GM12878 (cell line): ENCODE data around the gene PPME1. TPM values are rescaled to one million over a fixed set of nuclear protein-coding genes. Genes with fewer than 3 reads are reported as not detected.

Experiments used
- ATAC-seq: fragments of 200-7000 bp; cut with Tn5 transposase; 3 replicates; pipeline ENCODE4 v1.9.1; 2020; ENCODE audit warnings: mild to moderate bottlenecking, moderate library complexity
- BruUV-seq: library from RNA; stranded (reverse); fragments of 400-500 nt; replicated peaks from 2 replicates; lab custom pipeline; 2021; lab: Mats Ljungman, UMichigan
- CTCF ChIA-PET: fragments of 300-600 bp; sonication (Branson Sonifier 250); formaldehyde crosslinking; extraction: SDS; loops from one replicate; lab custom pipeline; 2021; ENCODE audit warnings: inconsistent platforms; lab: Yijun Ruan, JAX
- POLR2A ChIA-PET: fragments of 350-600 bp; formaldehyde crosslinking; extraction: SDS; loops from one replicate; lab custom pipeline; 2021; ENCODE audit warnings: inconsistent platforms; lab: Charles Lee
- RAD21 ChIA-PET: fragments of 300-600 bp; sonication (Branson Sonifier 250); formaldehyde crosslinking; loops from one replicate; lab custom pipeline; 2023; ENCODE audit warnings: antibody characterized with exemption; ENCODE audit not compliant: unreplicated experiment; lab: Charles Lee
- SMC1A ChIA-PET: fragments of 300-600 bp; sonication (Branson Sonifier 250); formaldehyde crosslinking; loops from one replicate; lab custom pipeline; 2023; ENCODE audit not compliant: unreplicated experiment, uncharacterized antibody; lab: Charles Lee
- DNase-seq: peaks from one replicate; pipeline ENCODE4 v3.0.0-alpha.2; 2011; ENCODE audit warnings: low read depth, low spot score
- FAIRE-seq: peaks from 3 replicates; lab custom pipeline; 2011; peaks lifted over from hg19 to GRCh38; lab: Jason Lieb, UNC
- H2AFZ ChIP-seq: 2 replicates; pipeline ENCODE4 v1.6.0; 2011; ENCODE audit warnings: low read depth, low read length, control low read depth; ENCODE audit not compliant: control insufficient read depth
- H3K27ac ChIP-seq: 2 replicates; pipeline ENCODE4 v1.5.1; 2011; ENCODE audit warnings: control low read depth; ENCODE audit not compliant: control insufficient read depth, insufficient read depth
- H3K27me3 ChIP-seq, 2 experiments: replicated peaks in 1 of 2; 2 replicates each; pipeline versions ENCODE4 v1.6.0 to v1.6.1; 2011; ENCODE audit warnings: low read length in 1 of 2; ENCODE audit not compliant: control insufficient read depth in 2 of 2, insufficient read depth in 2 of 2
- H3K36me3 ChIP-seq, 2 experiments: 2 replicates each; pipeline ENCODE4 v1.5.1; 2011; ENCODE audit warnings: low read length in 1 of 2; ENCODE audit not compliant: control insufficient read depth in 2 of 2, insufficient read depth in 2 of 2
- H3K4me1 ChIP-seq: 2 replicates; pipeline ENCODE4 v1.6.1; 2011; ENCODE audit warnings: mild to moderate bottlenecking, low read length, moderate library complexity, mixed read lengths; ENCODE audit not compliant: control insufficient read depth, insufficient read depth
- H3K4me2 ChIP-seq: 2 replicates; pipeline ENCODE4 v1.6.0; 2011; ENCODE audit warnings: control low read depth; ENCODE audit not compliant: control insufficient read depth, insufficient read depth
- H3K4me3 ChIP-seq: fragments of 200-600 bp; sonication (generic); 2 replicates; pipeline ENCODE4 v1.5.1; 2016
- H3K79me2 ChIP-seq: 2 replicates; pipeline ENCODE4 v1.6.0; 2011; ENCODE audit warnings: low read length; ENCODE audit not compliant: control insufficient read depth, insufficient read depth
- H3K9ac ChIP-seq: 2 replicates; pipeline ENCODE4 v1.8.0; 2011; ENCODE audit warnings: low read length, control low read depth, mixed read lengths; ENCODE audit not compliant: control insufficient read depth, insufficient read depth
- H3K9me3 ChIP-seq: replicated peaks from 3 replicates; pipeline ENCODE4 v1.5.1; 2011; ENCODE audit warnings: mild to moderate bottlenecking, low read length; ENCODE audit not compliant: control insufficient read depth, insufficient read depth
- H4K20me1 ChIP-seq: 2 replicates; pipeline ENCODE4 v1.6.0; 2011; ENCODE audit not compliant: control insufficient read depth, insufficient read depth
- E4F1 ChIP-seq: fragments of 450-650 bp; IDR thresholded peaks from 2 replicates; pipeline ENCODE4 v1.6.1; 2018; ENCODE audit warnings: borderline replicate concordance, mild to moderate bottlenecking; ENCODE audit not compliant: partially characterized antibody
- MEF2B ChIP-seq: fragments of 450-650 bp; IDR thresholded peaks from 2 replicates; pipeline ENCODE4 v1.6.1; 2018; ENCODE audit warnings: mild to moderate bottlenecking, moderate library complexity; ENCODE audit not compliant: partially characterized antibody, poor library complexity, severe bottlenecking
- WGBS: methylation state at CpG from one replicate; pipeline ENCODE4 v1.1.6; 2016; ENCODE audit warnings: low lambda C conversion rate; ENCODE audit not compliant: insufficient replicate concordance, insufficient coverage; ENCODE audit errors: missing lambda C conversion rate; 5-methylcytosine and 5-hydroxymethylcytosine counted together
- in situ Hi-C: fragments of 300-500 bp; cut with MboI; formaldehyde crosslinking; loops from 9 replicates; pipeline ENCODE4 v1.14.3; 2018; ENCODE audit warnings: mixed read lengths
- intact Hi-C: fragments of 100-400 bp; cut with micrococcal nuclease; formaldehyde crosslinking; loops from one replicate; pipeline ENCODE4 v1.14.2; 2022; ENCODE audit not compliant: unreplicated experiment
- polyA plus RNA-seq, 11 experiments: library from polyadenylated mRNA; depleted of rRNA in 4 of 11; unstranded in 6 of 11; stranded (reverse) in 5 of 11; fragments of >200 nt; fragmentation: Nextera tagmentation in 4 of 11; fragmentation: Illumina TruSeq in 1 of 11; extraction: Ambion mirVana in 4 of 11; extraction: Trizol in 1 of 11; gene quantifications; 1 replicate in 1 of 11; 2 replicates in 10 of 11; pipeline versions ENCODE4 v1.2.1 to v1.2.3, GENCODE V29; 2011 to 2016; ENCODE audit warnings: inconsistent platforms in 2 of 11, missing spikeins in 2 of 11, low read depth in 1 of 11
- total RNA-seq, 4 experiments: library from RNA; depleted of rRNA in 3 of 4; stranded (reverse); fragments of >200 nt in 3 of 4; fragmentation: Illumina TruSeq in 1 of 4; extraction: Trizol in 1 of 4; gene quantifications; 2 replicates each; pipeline versions ENCODE4 v1.2.1 to v1.2.3, GENCODE V29; 2013 to 2021

The PPME1 gene
- total and polyA plus RNA-seq, 10 of the 15 experiments (the other 5 are each of a cell fraction or from before 2014, with no cell fraction given): 3.1 to 51.4 (median 20.8) TPM

- TF ChIP-seq MEF2B: no peak
Measured at GRCh38 chr11:74154620-74155281, 16.3 kb upstream of the PPME1 start (continued).

- no peak for FAIRE-seq
- Histone ChIP-seq H2AFZ (no peak overlapping the region), H3K27me3 (no peaks in the 10 kb centered on the region), H3K79me2 (no peaks in the 10 kb centered on the region; the same call in 1 of the 2 replicates), H3K27ac (no peak overlapping the region), H3K4me3 (no peak overlapping the region), H3K36me3 (0 out of 4 replicates have a peak, but pooled peaks cover 0 to 2% of the 10 kb centered on the region in 2 experiments), H3K4me1 (0 out of 2 replicates have a peak, but pooled peaks cover 2% of the 10 kb centered on the region), H3K9me3 (no peaks in the 10 kb centered on the region), H3K9ac (no peak overlapping the region)
- no TSS peak for BruUV-seq
- WGBS: 100% methylated on average over 1 of the region's 1 CpG
- CTCF ChIA-PET: no interaction called here
- intact Hi-C loops: no loop called here
- DNase-seq: no peak
- RAD21 ChIA-PET: no interaction called here
- POLR2A ChIA-PET: interaction anchor here (1.2 kb wide), 1 partner anchor 176 kb away, joined by 4 read pairs; no protein-coding TSS in a partner anchor
- SMC1A ChIA-PET: no interaction called here
- ATAC-seq: no peak
- no peak for TF ChIP-seq E4F1
- TF ChIP-seq, all 136 proteins: peak for 0
- Histone ChIP-seq H4K20me1 (no peaks in the 10 kb centered on the region), H3K4me2 (no peak overlapping the region)
- in situ Hi-C loops: no loop called here
Measured at GRCh38 chr11:74157169-74157568, 13.9 kb upstream of the PPME1 start.
